Endothelial cell of umbilical vein (primary cell): Measurements from ENCODE around the gene MRTO4. TPM values are rescaled to one million over a fixed set of nuclear protein-coding genes. Genes with fewer than 3 reads are reported as not detected.

Source experiments
- BruUV-seq: library from RNA; stranded (reverse); fragments of 400-500 nt; replicated peaks from 2 replicates; lab custom pipeline; 2021; lab: Mats Ljungman, UMichigan
- CTCF ChIA-PET: fragments of 300-600, 350-600 bp; sonication (Branson Sonifier 250); formaldehyde crosslinking; loops from one replicate; lab custom pipeline; 2021; ENCODE audit warnings: antibody characterized with exemption, inconsistent platforms; lab: Charles Lee
- POLR2A ChIA-PET: fragments of 300-600, 350-600 bp; sonication (Branson Sonifier 250); formaldehyde crosslinking; loops from one replicate; lab custom pipeline; 2021; ENCODE audit warnings: antibody characterized with exemption, inconsistent platforms; lab: Charles Lee
- DNase-seq: peaks from one replicate; pipeline ENCODE4 v3.0.0-alpha.2; 2011; ENCODE audit warnings: low read depth, low spot score
- FAIRE-seq: peaks from 2 replicates; lab custom pipeline; 2011; peaks lifted over from hg19 to GRCh38; lab: Jason Lieb, UNC
- H2AFZ ChIP-seq: 2 replicates; pipeline ENCODE4 v1.6.0; 2012; ENCODE audit warnings: low read depth, low read length, control low read depth, inconsistent platforms
- H3K27ac ChIP-seq: 2 replicates; pipeline ENCODE4 v1.5.1; 2011; ENCODE audit warnings: low read depth, mild to moderate bottlenecking, control low read depth, low read length, moderate library complexity; ENCODE audit not compliant: insufficient read depth
- H3K27me3 ChIP-seq, 2 experiments: 2 replicates each; pipeline versions ENCODE4 v1.6.0 to v1.6.1; 2011; ENCODE audit warnings: low read length in 2 of 2, mixed read lengths in 1 of 2; ENCODE audit not compliant: control insufficient read depth in 2 of 2, insufficient read depth in 2 of 2
- H3K36me3 ChIP-seq, 2 experiments: 2 replicates in 1 of 2; 3 replicates in 1 of 2; pipeline ENCODE4 v1.5.1; 2011; ENCODE audit warnings: low read length in 2 of 2, mild to moderate bottlenecking in 1 of 2, moderate library complexity in 1 of 2; ENCODE audit not compliant: control insufficient read depth in 2 of 2, insufficient read depth in 2 of 2; ENCODE audit errors: extremely low read depth in 1 of 2
- H3K4me1 ChIP-seq: 3 replicates; pipeline ENCODE4 v1.5.1; 2011; ENCODE audit warnings: mild to moderate bottlenecking, low read length; ENCODE audit not compliant: control insufficient read depth, insufficient read depth; ENCODE audit errors: extremely low read depth
- H3K4me2 ChIP-seq: 2 replicates; pipeline ENCODE4 v1.6.1; 2011; ENCODE audit warnings: low read length, control low read depth, mixed read lengths; ENCODE audit not compliant: insufficient read depth
- H3K4me3 ChIP-seq, 3 experiments: fragments of 200-600 bp in 1 of 3; sonication (generic), shearing (Covaris generic) in 1 of 3; replicated peaks in 1 of 3; 2 replicates each; pipeline ENCODE4 v1.5.1; 2011 to 2016; ENCODE audit warnings: control low read depth in 3 of 3, low read length in 3 of 3, mild to moderate bottlenecking in 2 of 3, inconsistent platforms in 1 of 3, low read depth in 1 of 3, moderate library complexity in 1 of 3; ENCODE audit not compliant: insufficient read depth in 1 of 3
- H3K79me2 ChIP-seq: 2 replicates; pipeline ENCODE4 v1.6.0; 2012; ENCODE audit warnings: low read length, inconsistent platforms; ENCODE audit not compliant: control insufficient read depth, insufficient read depth
- H3K9ac ChIP-seq: replicated peaks from 2 replicates; pipeline ENCODE3; 2011; ENCODE audit warnings: low read length, control low read depth; ENCODE audit not compliant: insufficient read depth; ENCODE audit errors: extremely low read depth
- H3K9me1 ChIP-seq: replicated peaks from 3 replicates; pipeline ENCODE4 v1.6.0; 2011; ENCODE audit warnings: mild to moderate bottlenecking, low read length; ENCODE audit not compliant: control insufficient read depth, insufficient read depth; ENCODE audit errors: extremely low read depth
- H3K9me3 ChIP-seq: replicated peaks from 2 replicates; pipeline ENCODE4 v1.5.1; 2012; ENCODE audit warnings: low read length, inconsistent platforms; ENCODE audit not compliant: control insufficient read depth, insufficient read depth
- H4K20me1 ChIP-seq: replicated peaks from 2 replicates; pipeline ENCODE3; 2011; ENCODE audit warnings: mild to moderate bottlenecking, low read length; ENCODE audit not compliant: control insufficient read depth, insufficient read depth; ENCODE audit errors: extremely low read depth
- CTCF ChIP-seq, 2 donors: IDR thresholded peaks; 1 replicate in 1 of 2; 2 replicates in 1 of 2; pipeline ENCODE4 v1.5.1; 2011; ENCODE audit warnings: low read length in 2 of 2, mild to moderate bottlenecking in 2 of 2, moderate library complexity in 2 of 2, control low read depth in 1 of 2, inconsistent platforms in 1 of 2, low read depth in 1 of 2; ENCODE audit not compliant: insufficient read depth in 1 of 2; ENCODE audit errors: extremely low read depth in 1 of 2
- EZH2 ChIP-seq: IDR thresholded peaks from 2 replicates; pipeline ENCODE4 v1.6.1; 2012; ENCODE audit warnings: borderline replicate concordance, low read depth, mild to moderate bottlenecking, moderate library complexity, low read length, inconsistent platforms; ENCODE audit not compliant: severe bottlenecking
- FOS ChIP-seq: IDR thresholded peaks from 2 replicates; pipeline ENCODE4 v1.6.1; 2011; ENCODE audit warnings: mild to moderate bottlenecking, low read length, moderate library complexity, borderline replicate concordance; ENCODE audit not compliant: insufficient read depth
- GATA2 ChIP-seq: IDR thresholded peaks from 2 replicates; pipeline ENCODE4 v1.7.0; 2011; ENCODE audit warnings: low read depth, mild to moderate bottlenecking, moderate library complexity, mixed read lengths, low read length; ENCODE audit not compliant: insufficient read length, insufficient read depth
- JUN ChIP-seq: IDR thresholded peaks from 2 replicates; pipeline ENCODE4 v1.6.1; 2011; ENCODE audit warnings: borderline replicate concordance, low read depth; ENCODE audit not compliant: insufficient read length, insufficient read depth
- MAX ChIP-seq: IDR thresholded peaks from 2 replicates; pipeline ENCODE4 v1.6.1; 2011; ENCODE audit not compliant: insufficient read depth, insufficient read length
- MYC ChIP-seq: IDR thresholded peaks from one replicate; pipeline ENCODE4 v1.6.1; 2011; ENCODE audit warnings: mild to moderate bottlenecking, low read depth, low read length
- POLR2A ChIP-seq: IDR thresholded peaks from 2 replicates; pipeline ENCODE4 v1.6.1; 2012; ENCODE audit warnings: low read depth, mild to moderate bottlenecking, control low read depth, low read length
- POLR2AphosphoS5 ChIP-seq: IDR thresholded peaks from 2 replicates; pipeline ENCODE4 v1.6.1; 2012; ENCODE audit warnings: low read depth, mild to moderate bottlenecking, control low read depth, low read length, moderate library complexity; ENCODE audit not compliant: insufficient read depth
- dilution Hi-C: fragments of 300-500 bp; cut with MboI; formaldehyde crosslinking; loops from one replicate; pipeline ENCODE4 v1.15.0; 2019; ENCODE audit warnings: low sequenced_read_pairs; ENCODE audit not compliant: extremely low pct_ligation_motif_present
- intact Hi-C: fragments of 100-400 bp; cut with micrococcal nuclease; formaldehyde crosslinking; loops from one replicate; pipeline ENCODE4 v1.10.0; 2022
- polyA plus RNA-seq, 4 experiments: library from polyadenylated mRNA; depleted of rRNA in 3 of 4; stranded (reverse) in 3 of 4; unstranded in 1 of 4; fragments of >200 nt; gene quantifications; 2 replicates each; pipeline versions ENCODE4 v1.2.1 to v1.2.3, GENCODE V29; 2011 to 2012; ENCODE audit warnings: missing spikeins in 1 of 4
- total RNA-seq: library from RNA; stranded (reverse); gene quantifications from 2 replicates; pipeline ENCODE4 v1.2.3, GENCODE V29; 2021

MRTO4 gene
- total and polyA plus RNA-seq, 2 donors (not counting 3 experiments of a cell fraction or from before 2014, with no cell fraction given) = 33.6 to 49.4 TPM

DNA sequence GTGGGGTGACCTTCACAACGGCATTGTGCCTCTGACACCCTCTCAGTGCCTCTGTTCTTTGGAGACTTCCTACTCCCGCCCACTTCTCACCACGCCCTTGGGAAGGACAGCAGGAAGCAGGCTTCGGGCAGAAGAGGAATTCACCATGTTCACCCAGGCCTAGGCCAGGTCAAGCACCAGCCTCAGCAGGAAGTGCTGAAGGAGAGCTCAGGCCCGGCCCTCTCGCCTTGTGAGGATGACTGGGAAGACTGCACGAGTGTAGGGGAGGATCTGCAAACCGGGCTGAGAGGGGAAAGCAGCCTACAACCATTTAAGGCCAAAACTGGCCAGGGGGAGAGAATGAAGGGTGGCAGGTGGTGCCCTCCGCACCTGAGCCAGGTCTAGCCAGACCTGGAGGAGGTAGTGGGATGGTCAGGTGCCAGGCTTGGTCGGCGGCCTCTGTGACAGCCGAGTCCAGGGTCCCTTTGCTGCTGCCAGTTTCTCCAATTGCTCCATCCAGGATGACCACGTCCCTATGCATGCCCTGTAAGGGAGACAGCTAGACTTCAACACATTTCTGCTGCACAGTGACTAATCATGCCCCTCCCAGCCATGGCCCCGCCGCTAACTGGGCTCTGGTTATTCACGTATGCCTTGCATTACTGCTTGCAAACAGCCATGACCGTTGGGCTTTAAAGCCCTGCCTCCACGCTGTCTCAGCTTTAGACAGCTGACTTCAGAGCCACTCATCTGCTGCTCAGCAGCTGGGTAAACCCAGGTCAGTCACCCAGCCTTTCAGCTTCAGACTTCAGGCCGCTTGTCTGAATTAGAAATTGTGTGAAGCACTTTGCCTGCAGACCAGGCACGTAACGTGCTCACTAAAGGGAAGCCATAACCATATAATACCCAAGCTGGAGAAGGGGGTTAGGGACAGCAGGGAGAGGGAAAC is 8.9 kb downstream of the MRTO4 start:
- Histone ChIP-seq H3K9me1 (no peaks in the 10 kb centered on the region), H3K4me2 (no peak overlapping the region), H3K27ac (no peak overlapping the region), H3K36me3 (peaks cover 13 to 30% of the 10 kb centered on the region in 2 experiments), H4K20me1 (no peaks in the 10 kb centered on the region), H3K4me3 (no peak overlapping the region), H3K4me1 (no peaks in the 10 kb centered on the region), H3K9me3 (no peaks in the 10 kb centered on the region), H2AFZ (no peak overlapping the region), H3K9ac (no peak overlapping the region), H3K79me2 (peaks cover 3% of the 10 kb centered on the region), H3K27me3 (no peaks in the 10 kb centered on the region)
- no peak for DNase-seq
- dilution Hi-C loops (no loop called here), intact Hi-C loops (no loop called here)
- TF ChIP-seq EZH2 = no peak
- TF ChIP-seq GATA2 = no peak
- no peak for TF ChIP-seq FOS
- TF ChIP-seq JUN = no peak
- TF ChIP-seq POLR2AphosphoS5 = no peak
- TF ChIP-seq MYC = no peak
- TF ChIP-seq MAX = no peak
- TF ChIP-seq POLR2A = no peak
- TF ChIP-seq CTCF (IDR thresholded peaks at IDR 0.05; ENCODE audit: extremely low read depth in 1 of 2, insufficient read depth in 1 of 2, low read depth in 1 of 2, low read length in 2 of 2) = no peak
- POLR2A ChIA-PET = no interaction called here
- BruUV-seq = no TSS peak
- CTCF ChIA-PET = interaction anchor here (1.8 kb wide), 1 partner anchor 391 kb away, joined by 6 read pairs; no protein-coding TSS in a partner anchor
- no peak for FAIRE-seq
